DND-41 (cell line): Measurements from ENCODE around the gene MT1HL1.

Source experiments
- ATAC-seq: fragments of 200-7000 bp; cut with Tn5 transposase; 3 replicates; pipeline ENCODE4 v1.9.1; 2021; ENCODE audit warnings: low read depth; ENCODE audit not compliant: insufficient read depth
- DNase-seq: peaks from one replicate; pipeline ENCODE4 v3.0.0-alpha.2; 2020
- H2AFZ ChIP-seq: 2 replicates; pipeline ENCODE4 v1.6.0; 2012; ENCODE audit warnings: low read depth, low read length
- H3K27ac ChIP-seq: 2 replicates; pipeline ENCODE4 v1.5.1; 2012; ENCODE audit warnings: low read length, inconsistent platforms
- H3K27me3 ChIP-seq: fragments of 200-600 bp; sonication (generic); 2 replicates; pipeline ENCODE4 v1.6.0; 2012; ENCODE audit warnings: low read length, mild to moderate bottlenecking, inconsistent platforms; ENCODE audit not compliant: insufficient read depth, poor library complexity
- H3K36me3 ChIP-seq: 2 replicates; pipeline ENCODE4 v1.5.1; 2012; ENCODE audit warnings: low read length, inconsistent platforms; ENCODE audit not compliant: insufficient read depth
- H3K4me1 ChIP-seq: 2 replicates; pipeline ENCODE4 v1.5.1; 2012; ENCODE audit warnings: mild to moderate bottlenecking, low read length; ENCODE audit not compliant: insufficient read depth
- H3K4me2 ChIP-seq: 2 replicates; pipeline ENCODE4 v1.6.0; 2012; ENCODE audit warnings: mild to moderate bottlenecking, moderate library complexity, low read length, inconsistent platforms; ENCODE audit not compliant: insufficient read depth
- H3K4me3 ChIP-seq, 2 experiments: fragments of 200-600 bp in 1 of 2; shearing (Covaris generic) in 1 of 2; 2 replicates each; pipeline ENCODE4 v1.5.1; 2012 to 2016; ENCODE audit warnings: inconsistent platforms in 2 of 2, low read length in 2 of 2, mild to moderate bottlenecking in 2 of 2, low read depth in 1 of 2, moderate library complexity in 1 of 2
- H3K79me2 ChIP-seq: 2 replicates; pipeline ENCODE4 v1.6.0; 2012; ENCODE audit warnings: low read length, inconsistent platforms; ENCODE audit not compliant: insufficient read depth
- H3K9ac ChIP-seq: 2 replicates; pipeline ENCODE4 v1.6.0; 2012; ENCODE audit warnings: low read depth, mild to moderate bottlenecking, inconsistent platforms, low read length, moderate library complexity
- H3K9me3 ChIP-seq: 2 replicates; pipeline ENCODE4 v1.5.1; 2012; ENCODE audit warnings: low read length, moderate library complexity, mild to moderate bottlenecking, inconsistent platforms; ENCODE audit not compliant: insufficient read depth, severe bottlenecking
- H4K20me1 ChIP-seq: 2 replicates; pipeline ENCODE4 v1.6.0; 2012; ENCODE audit warnings: low read length; ENCODE audit not compliant: insufficient read depth
- CTCF ChIP-seq: IDR thresholded peaks from 2 replicates; pipeline ENCODE4 v1.5.1; 2012; ENCODE audit warnings: borderline replicate concordance, low read length, moderate library complexity, mild to moderate bottlenecking; ENCODE audit not compliant: poor library complexity, severe bottlenecking; ENCODE audit errors: extremely low read depth
- EZH2 ChIP-seq: IDR thresholded peaks from 3 replicates; pipeline ENCODE4 v1.6.1; 2012; ENCODE audit warnings: borderline replicate concordance, low read depth, mild to moderate bottlenecking, moderate library complexity, low read length, inconsistent platforms; ENCODE audit not compliant: severe bottlenecking

The MT1HL1 gene

GRCh38 chr1:236994450-236994849 is 9.8 kb downstream of the MT1HL1 start:
- DNase-seq (no peak), ATAC-seq (no peak)
- H3K27me3 ChIP-seq = no peaks in the 10 kb centered on the region
- H3K36me3 ChIP-seq = no peaks in the 10 kb centered on the region
- no peak overlapping the region for H3K9ac ChIP-seq
- TF ChIP-seq CTCF = no peak
- TF ChIP-seq EZH2 = no peak
- H3K27ac ChIP-seq = no peak overlapping the region
- H4K20me1 ChIP-seq = no peaks in the 10 kb centered on the region
- H2AFZ ChIP-seq = no peak overlapping the region
- no peaks in the 10 kb centered on the region for H3K79me2 ChIP-seq
- H3K4me3 ChIP-seq = no peak overlapping the region
- peaks cover 6% of the 10 kb centered on the region for H3K9me3 ChIP-seq
- H3K4me2 ChIP-seq = no peak overlapping the region
- no peaks in the 10 kb centered on the region for H3K4me1 ChIP-seq

- Histone ChIP-seq H2AFZ (no peak overlapping the region), H3K27ac (no peak overlapping the region), H3K36me3 (no peaks in the 10 kb centered on the region), H3K4me1 (no peaks in the 10 kb centered on the region), H3K4me2 (no peak overlapping the region), H3K79me2 (no peaks in the 10 kb centered on the region), H3K4me3 (no peak overlapping the region), H3K9ac (no peak overlapping the region), H4K20me1 (no peaks in the 10 kb centered on the region), H3K9me3 (peaks cover 6% of the 10 kb centered on the region), H3K27me3 (no peaks in the 10 kb centered on the region)
- TF ChIP-seq EZH2 (no peak), CTCF (no peak)
- DNase-seq = no peak
- no peak for ATAC-seq
These were observed 11.8 kb downstream of the MT1HL1 start for GRCh38 chr1:236992449-236992848.

GRCh38 chr1:236990052-236990445 is 14.2 kb downstream of the MT1HL1 start:
- H4K20me1 ChIP-seq = no peaks in the 10 kb centered on the region
- no peak overlapping the region for H3K4me3 ChIP-seq
- no peak overlapping the region for H3K4me2 ChIP-seq
- H2AFZ ChIP-seq = no peak overlapping the region
- no peaks in the 10 kb centered on the region for H3K36me3 ChIP-seq
- H3K27me3 ChIP-seq = peaks cover 1% of the 10 kb centered on the region
- TF ChIP-seq CTCF = no peak
- TF ChIP-seq EZH2 = no peak
- DNase-seq (no peak), ATAC-seq (no peak)
- H3K9ac ChIP-seq = no peak overlapping the region
- H3K9me3 ChIP-seq = peaks cover 6% of the 10 kb centered on the region
- no peak overlapping the region for H3K27ac ChIP-seq
- no peaks in the 10 kb centered on the region for H3K79me2 ChIP-seq
- H3K4me1 ChIP-seq = no peaks in the 10 kb centered on the region
